Psoas muscle (tissue), 8 donors: ENCODE data around the gene HELT. TPM values are rescaled to one million over a fixed set of nuclear protein-coding genes. Genes with fewer than 3 reads are reported as not detected.

Experiments
- ATAC-seq, 4 donors: fragments of 200-7000 bp; cut with Tn5 transposase; one replicate each; pipeline ENCODE4 v1.9.1; 2020; ENCODE audit warnings: moderate library complexity in 3 of 4, mild to moderate bottlenecking in 2 of 4
- DNase-seq, 2 donors: peaks; one replicate each; pipeline ENCODE4 v3.0.0-alpha.2; 2020
- H3K27ac ChIP-seq: fragments of 200-600 bp; one replicate; pipeline ENCODE4 v1.8.0; 2022
- H3K27me3 ChIP-seq, 3 donors: fragments of 200-600 bp in 1 of 3; one replicate each; pipeline versions ENCODE4 v1.6.1 to v1.8.0; 2013 to 2022; ENCODE audit warnings: low read length in 2 of 3, mild to moderate bottlenecking in 2 of 3, moderate library complexity in 1 of 3; ENCODE audit not compliant: insufficient read depth in 3 of 3
- H3K36me3 ChIP-seq, 2 donors: fragments of 200-600 bp in 1 of 2; one replicate each; pipeline versions ENCODE4 v1.6.1 to v1.8.0; 2013 to 2022; ENCODE audit warnings: low read depth in 1 of 2, mild to moderate bottlenecking in 1 of 2, moderate library complexity in 1 of 2; ENCODE audit not compliant: insufficient read depth in 1 of 2
- H3K4me1 ChIP-seq: fragments of 200-600 bp; one replicate; pipeline ENCODE4 v1.8.0; 2022
- H3K4me3 ChIP-seq: fragments of 200-600 bp; one replicate; pipeline ENCODE4 v1.8.0; 2022; ENCODE audit warnings: mild to moderate bottlenecking
- H3K9me3 ChIP-seq: fragments of 200-600 bp; one replicate; pipeline ENCODE4 v1.8.0; 2022
- CTCF ChIP-seq: fragments of 200-600 bp; IDR thresholded peaks from one replicate; pipeline ENCODE4 v1.8.0; 2022; ENCODE audit warnings: antibody characterized with exemption
- WGBS, 3 donors: extraction: QIAGEN DNeasy Blood & Tissue Kit; methylation state at CpG; one replicate each; pipeline versions ENCODE4 v1.1.6 to v1.1.7; 2013; 5-methylcytosine and 5-hydroxymethylcytosine counted together
- intact Hi-C, 2 donors: fragments of 100-400 bp; cut with DNase I; formaldehyde crosslinking; loops; one replicate each; pipeline versions ENCODE4 v1.11.0 to v1.14.2; 2022
- polyA plus RNA-seq, 3 donors: library from polyadenylated mRNA; stranded (reverse); fragments of 200-250 nt; gene quantifications; one replicate each; pipeline ENCODE4 v1.2.3, GENCODE V29; 2013
- total RNA-seq, 4 donors: library from RNA; stranded (reverse); fragmentation: NEBNext Ultra II Directional in 2 of 4; extraction: Animal tissue kit (Norgen Biotek cat#: 25700) in 2 of 4; gene quantifications; one replicate each; pipeline versions ENCODE4 v1.2.1 to v1.2.4, GENCODE V29; 2021 to 2023
- donor health status: healthy with polysubstance abuse.
- donor health status: DM: no; HTN: no; CAD: no; lungs with moderate emphysema.
- donor health status: Bipolar disorder and iron deficiency.
- donor health status: healthy.
- donor health status: DM: yes; HTN: yes; CAD: no.
- donor health status: DM: no; HTN: no; CAD: no.
- donor health status: DM: no; HTN: no; CAD: no.
- donor health status: DM: yes; HTN: yes; CAD: no.

Gene HELT
- total and polyA plus RNA-seq, 7 donors: 0.36 TPM; not detected in 6

DNA sequence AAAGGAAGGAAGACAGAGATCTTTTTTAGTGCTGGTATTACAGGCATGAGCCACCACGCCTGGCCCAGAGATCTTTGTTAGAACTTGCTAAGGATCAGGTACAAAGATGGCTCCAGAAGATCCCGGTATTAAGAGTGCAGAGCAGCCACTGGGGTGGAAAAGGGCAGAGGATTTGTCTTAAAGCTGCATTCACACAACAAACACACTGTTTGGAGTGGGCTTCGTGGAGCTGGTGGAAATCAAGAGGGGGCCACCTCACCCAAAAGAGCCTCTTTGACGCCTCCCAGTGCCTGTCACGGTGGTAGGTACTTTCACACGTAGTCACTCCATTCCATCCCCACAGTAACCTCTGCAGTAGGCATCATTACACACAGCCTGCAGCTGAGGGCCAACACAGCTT lies 13.3 kb downstream of the HELT start:
- no peak for TF ChIP-seq CTCF
- 58 to 73% (median 61%) methylated on average over 6 of the region's 6 CpGs for WGBS, 3 donors
- ATAC-seq (no peak), DNase-seq (no peak)
- H3K27me3 ChIP-seq: peaks cover 0 to 20% (median 2%) of the 10 kb centered on the region in 3 donors
- no peaks in the 10 kb centered on the region for H3K36me3 ChIP-seq
- intact Hi-C loops: no loop called here
- H3K27ac ChIP-seq: no peak overlapping the region
- H3K4me1 ChIP-seq: no peaks in the 10 kb centered on the region
- H3K9me3 ChIP-seq: no peaks in the 10 kb centered on the region
- H3K4me3 ChIP-seq: no peak overlapping the region

GRCh38 chr4:185033072-185033471 lies 14.8 kb downstream of the HELT start:
- TF ChIP-seq CTCF: no peak
- intact Hi-C loops: no loop called here
- WGBS, 3 donors: 85 to 87% (median 86%) methylated on average over 9 of the region's 9 CpGs

GRCh38 chr4:185033950-185034349 lies 15.7 kb downstream of the HELT start:
- WGBS, 3 donors: 77 to 80% (median 80%) methylated on average over 6 of the region's 6 CpGs
- Histone ChIP-seq H3K27ac (no peak overlapping the region), H3K36me3 (no peaks in the 10 kb centered on the region), H3K27me3 (peaks cover 0 to 8% (median 2%) of the 10 kb centered on the region in 3 donors), H3K9me3 (no peaks in the 10 kb centered on the region), H3K4me3 (no peak overlapping the region), H3K4me1 (no peaks in the 10 kb centered on the region)
- intact Hi-C loops: loop anchor here in 1 of 2 donors (2.0 kb wide), 1 partner anchor 57 kb away; no protein-coding TSS in a partner anchor
- TF ChIP-seq CTCF: no peak
- ATAC-seq: peak in 1 of 4 donors; percentile 35
- no peak for DNase-seq

More at GRCh38 chr4:185033072-185033471, 14.8 kb downstream of the HELT start:
- H3K9me3 ChIP-seq: no peaks in the 10 kb centered on the region
- no peaks in the 10 kb centered on the region for H3K4me1 ChIP-seq
- H3K27ac ChIP-seq: no peak overlapping the region
- H3K4me3 ChIP-seq: no peak overlapping the region
- H3K36me3 ChIP-seq: no peaks in the 10 kb centered on the region
- DNase-seq (no peak), ATAC-seq (no peak)
- H3K27me3 ChIP-seq: peaks cover 0 to 8% (median 2%) of the 10 kb centered on the region in 3 donors

DNA sequence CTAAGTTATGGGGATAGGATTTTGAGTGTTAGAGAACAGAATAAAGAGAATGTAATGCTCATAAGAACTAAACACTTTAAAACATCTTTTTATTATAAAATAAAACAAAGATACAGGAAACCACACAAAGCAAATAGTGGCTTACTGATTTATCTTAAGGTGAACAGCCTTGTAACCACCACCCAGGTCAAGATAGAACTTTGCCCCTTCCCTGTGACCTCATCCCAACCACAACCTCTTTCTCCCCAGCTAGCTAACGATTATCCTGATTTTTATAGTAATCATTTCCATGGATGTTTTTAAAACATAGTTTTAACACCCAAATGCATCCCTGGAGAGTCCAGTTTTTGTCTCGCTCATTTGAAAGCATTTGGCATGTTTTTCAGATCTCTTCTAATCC lies 17.0 kb downstream of the HELT start:
- peaks cover 0 to 8% (median 2%) of the 10 kb centered on the region in 3 donors for H3K27me3 ChIP-seq
- DNase-seq (no peak), ATAC-seq (no peak)
- TF ChIP-seq CTCF: no peak
- H3K4me1 ChIP-seq: no peaks in the 10 kb centered on the region
- no peaks in the 10 kb centered on the region for H3K9me3 ChIP-seq
- H3K36me3 ChIP-seq: no peaks in the 10 kb centered on the region
- intact Hi-C loops: loop anchor here (2.0 to 5.0 kb wide), 3 partner anchors 56 to 147 kb away; no protein-coding TSS in a partner anchor
- 64 to 80% (median 77%) methylated on average over 2 of the region's 2 CpGs for WGBS, 3 donors
- no peak overlapping the region for H3K27ac ChIP-seq
- no peak overlapping the region for H3K4me3 ChIP-seq

DNA sequence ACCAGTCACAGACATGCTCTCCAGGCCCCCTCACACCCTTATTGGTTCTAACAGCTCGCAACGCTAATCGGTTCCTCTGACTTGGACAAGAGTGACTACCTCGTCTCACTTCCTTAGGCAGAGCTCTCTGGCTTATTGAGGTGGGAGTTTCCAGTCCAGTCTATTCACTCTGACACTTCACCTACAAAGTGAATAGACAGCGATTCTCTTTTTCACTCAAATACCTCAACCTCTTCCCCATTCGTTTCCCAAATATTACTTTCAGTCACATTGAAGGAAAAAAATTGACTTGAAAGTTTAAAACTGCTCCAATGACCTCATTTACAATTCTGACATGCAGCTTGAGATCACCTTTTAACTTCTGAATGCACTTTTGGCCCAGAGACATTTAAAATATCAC lies 17.7 kb downstream of the HELT start:
- DNase-seq (no peak), ATAC-seq (no peak)
- intact Hi-C loops: loop anchor here (2.0 to 5.0 kb wide), 3 partner anchors 61 to 146 kb away; no protein-coding TSS in a partner anchor
- no peaks in the 10 kb centered on the region for H3K9me3 ChIP-seq
- H3K27me3 ChIP-seq: peaks cover 0 to 8% (median 2%) of the 10 kb centered on the region in 3 donors
- no peak overlapping the region for H3K4me3 ChIP-seq
- H3K4me1 ChIP-seq: no peaks in the 10 kb centered on the region
- TF ChIP-seq CTCF: no peak
- no peak overlapping the region for H3K27ac ChIP-seq
- 88% methylated on average over 6 of the region's 6 CpGs for WGBS, 3 donors
- H3K36me3 ChIP-seq: no peaks in the 10 kb centered on the region
